ENCODE results near the gene NCBP3.

DNA sequence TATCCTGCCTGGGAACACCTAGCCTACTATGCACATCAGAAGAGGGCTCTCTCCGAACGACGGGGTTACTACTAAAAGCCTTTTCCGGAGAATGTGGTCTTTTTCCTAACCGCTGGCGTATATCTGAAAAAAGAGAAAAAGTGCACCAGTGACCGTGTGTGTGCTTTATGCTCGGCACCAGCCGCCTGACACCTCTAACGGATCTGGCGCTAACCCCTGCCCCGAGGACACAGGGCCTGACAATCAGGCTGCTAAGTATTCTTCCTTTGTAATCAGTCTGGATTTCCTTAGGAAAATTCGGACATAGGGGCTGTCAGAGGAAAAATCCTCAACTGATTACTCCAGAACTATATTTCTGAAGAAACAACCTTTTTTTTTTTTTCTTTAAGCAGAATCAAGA is 31.7 kb downstream of the NCBP3 start:
- TF ChIP-seq, protein P1, sequence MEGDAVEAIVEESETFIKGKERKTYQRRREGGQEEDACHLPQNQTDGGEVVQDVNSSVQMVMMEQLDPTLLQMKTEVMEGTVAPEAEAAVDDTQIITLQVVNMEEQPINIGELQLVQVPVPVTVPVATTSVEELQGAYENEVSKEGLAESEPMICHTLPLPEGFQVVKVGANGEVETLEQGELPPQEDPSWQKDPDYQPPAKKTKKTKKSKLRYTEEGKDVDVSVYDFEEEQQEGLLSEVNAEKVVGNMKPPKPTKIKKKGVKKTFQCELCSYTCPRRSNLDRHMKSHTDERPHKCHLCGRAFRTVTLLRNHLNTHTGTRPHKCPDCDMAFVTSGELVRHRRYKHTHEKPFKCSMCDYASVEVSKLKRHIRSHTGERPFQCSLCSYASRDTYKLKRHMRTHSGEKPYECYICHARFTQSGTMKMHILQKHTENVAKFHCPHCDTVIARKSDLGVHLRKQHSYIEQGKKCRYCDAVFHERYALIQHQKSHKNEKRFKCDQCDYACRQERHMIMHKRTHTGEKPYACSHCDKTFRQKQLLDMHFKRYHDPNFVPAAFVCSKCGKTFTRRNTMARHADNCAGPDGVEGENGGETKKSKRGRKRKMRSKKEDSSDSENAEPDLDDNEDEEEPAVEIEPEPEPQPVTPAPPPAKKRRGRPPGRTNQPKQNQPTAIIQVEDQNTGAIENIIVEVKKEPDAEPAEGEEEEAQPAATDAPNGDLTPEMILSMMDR (IDR thresholded peaks at IDR 0.05; ENCODE audit: low read length): no peak
- TF ChIP-seq EZH2 (IDR thresholded peaks at IDR 0.05; ENCODE audit: borderline replicate concordance, low read length): no peak

Measured in OCI-LY1 (cell line).